AG04450 (cell line): ENCODE measurements around the gene DTD1. TPM values are rescaled to one million over a fixed set of nuclear protein-coding genes. Genes with fewer than 3 reads are reported as not detected.

Source experiments
- CTCF ChIA-PET: fragments of 300-600, 350-600 bp; formaldehyde crosslinking; extraction: SDS; loops from one replicate; lab custom pipeline; 2022; ENCODE audit warnings: antibody characterized with exemption, inconsistent platforms; lab: Charles Lee
- POLR2A ChIA-PET: fragments of 350-600 bp; formaldehyde crosslinking; extraction: SDS; loops from one replicate; lab custom pipeline; 2021; ENCODE audit warnings: antibody characterized with exemption, inconsistent platforms; lab: Yijun Ruan, JAX
- DNase-seq: peaks from one replicate; pipeline ENCODE4 v3.0.0-alpha.2; 2011; ENCODE audit warnings: low read depth, low spot score
- H3K27ac ChIP-seq: one replicate; pipeline ENCODE4 v1.5.1; 2012; ENCODE audit warnings: low read depth, low read length, control low read depth
- H3K27me3 ChIP-seq: one replicate; pipeline ENCODE4 v1.6.0; 2012; ENCODE audit warnings: low read length; ENCODE audit not compliant: control insufficient read depth, insufficient read depth
- H3K4me3 ChIP-seq: 2 replicates; pipeline ENCODE4 v1.5.1; 2011; ENCODE audit warnings: mild to moderate bottlenecking, low read depth, low read length, control low read depth
- H3K9me3 ChIP-seq: 2 replicates; pipeline ENCODE4 v1.5.1; 2012; ENCODE audit warnings: low read length; ENCODE audit not compliant: control insufficient read depth, insufficient read depth
- polyA plus RNA-seq: library from polyadenylated mRNA; depleted of rRNA; stranded (reverse); fragments of >200 nt; gene quantifications from 2 replicates; pipeline ENCODE4 v1.2.3, GENCODE V29; 2011
- TF ChIP-seq, protein P1 (sequence below): IDR thresholded peaks from 2 replicates; pipeline ENCODE4 v1.5.1; 2011; ENCODE audit warnings: low read depth, low read length, control low read depth, inconsistent platforms

DTD1 gene
- polyA plus RNA-seq, 1 experiment, result 50.0 TPM

DNA sequence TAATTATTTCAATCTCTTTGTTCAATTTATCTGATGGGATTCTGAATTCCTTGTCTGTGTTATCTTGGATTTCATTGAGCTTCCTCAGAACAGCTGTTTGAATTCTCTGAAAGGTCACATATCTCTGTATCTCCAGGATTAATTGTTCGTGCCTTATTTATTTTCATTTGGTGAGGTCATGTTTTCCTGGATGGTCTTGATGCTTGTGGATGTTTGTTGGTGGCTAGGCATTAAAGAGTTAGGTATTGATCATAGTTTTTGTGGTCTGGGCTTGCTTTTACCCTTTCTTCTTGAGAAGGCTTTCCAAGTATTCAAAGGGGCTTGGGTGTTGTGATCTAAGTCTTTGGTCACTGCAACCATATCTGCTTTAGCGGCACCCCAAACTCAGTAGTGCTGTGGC, 186.4 kb downstream of the DTD1 start:
- Histone ChIP-seq H3K27me3 (no peaks in the 10 kb centered on the region), H3K27ac (no peak overlapping the region), H3K9me3 (no peaks in the 10 kb centered on the region), H3K4me3 (no peak overlapping the region)
- ChIA-PET POLR2A (no interaction called here), CTCF (no interaction called here)
- no peak for DNase-seq
- TF ChIP-seq, protein P1, sequence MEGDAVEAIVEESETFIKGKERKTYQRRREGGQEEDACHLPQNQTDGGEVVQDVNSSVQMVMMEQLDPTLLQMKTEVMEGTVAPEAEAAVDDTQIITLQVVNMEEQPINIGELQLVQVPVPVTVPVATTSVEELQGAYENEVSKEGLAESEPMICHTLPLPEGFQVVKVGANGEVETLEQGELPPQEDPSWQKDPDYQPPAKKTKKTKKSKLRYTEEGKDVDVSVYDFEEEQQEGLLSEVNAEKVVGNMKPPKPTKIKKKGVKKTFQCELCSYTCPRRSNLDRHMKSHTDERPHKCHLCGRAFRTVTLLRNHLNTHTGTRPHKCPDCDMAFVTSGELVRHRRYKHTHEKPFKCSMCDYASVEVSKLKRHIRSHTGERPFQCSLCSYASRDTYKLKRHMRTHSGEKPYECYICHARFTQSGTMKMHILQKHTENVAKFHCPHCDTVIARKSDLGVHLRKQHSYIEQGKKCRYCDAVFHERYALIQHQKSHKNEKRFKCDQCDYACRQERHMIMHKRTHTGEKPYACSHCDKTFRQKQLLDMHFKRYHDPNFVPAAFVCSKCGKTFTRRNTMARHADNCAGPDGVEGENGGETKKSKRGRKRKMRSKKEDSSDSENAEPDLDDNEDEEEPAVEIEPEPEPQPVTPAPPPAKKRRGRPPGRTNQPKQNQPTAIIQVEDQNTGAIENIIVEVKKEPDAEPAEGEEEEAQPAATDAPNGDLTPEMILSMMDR, result no peak

DNA sequence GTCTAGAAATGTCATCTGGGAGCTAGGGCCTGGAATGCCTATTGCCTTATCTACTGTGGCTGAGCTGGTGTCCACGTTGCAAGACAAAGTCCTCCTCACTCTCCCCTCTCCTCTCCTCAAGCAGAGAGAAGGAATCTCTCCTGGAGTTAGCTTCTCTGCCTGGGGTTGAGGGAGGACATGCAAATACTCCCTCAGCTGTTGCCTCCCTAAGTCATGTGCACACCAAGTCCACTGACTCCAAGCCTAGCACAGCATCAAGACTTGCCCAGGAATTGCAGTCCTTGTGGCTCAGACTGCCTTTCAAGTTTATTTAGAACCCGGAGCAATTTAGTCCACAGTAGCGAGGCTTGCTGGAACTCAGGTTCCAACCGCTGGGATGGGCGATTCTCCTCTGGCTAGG, 187.8 kb downstream of the DTD1 start:
- DNase-seq, result no peak

DNA sequence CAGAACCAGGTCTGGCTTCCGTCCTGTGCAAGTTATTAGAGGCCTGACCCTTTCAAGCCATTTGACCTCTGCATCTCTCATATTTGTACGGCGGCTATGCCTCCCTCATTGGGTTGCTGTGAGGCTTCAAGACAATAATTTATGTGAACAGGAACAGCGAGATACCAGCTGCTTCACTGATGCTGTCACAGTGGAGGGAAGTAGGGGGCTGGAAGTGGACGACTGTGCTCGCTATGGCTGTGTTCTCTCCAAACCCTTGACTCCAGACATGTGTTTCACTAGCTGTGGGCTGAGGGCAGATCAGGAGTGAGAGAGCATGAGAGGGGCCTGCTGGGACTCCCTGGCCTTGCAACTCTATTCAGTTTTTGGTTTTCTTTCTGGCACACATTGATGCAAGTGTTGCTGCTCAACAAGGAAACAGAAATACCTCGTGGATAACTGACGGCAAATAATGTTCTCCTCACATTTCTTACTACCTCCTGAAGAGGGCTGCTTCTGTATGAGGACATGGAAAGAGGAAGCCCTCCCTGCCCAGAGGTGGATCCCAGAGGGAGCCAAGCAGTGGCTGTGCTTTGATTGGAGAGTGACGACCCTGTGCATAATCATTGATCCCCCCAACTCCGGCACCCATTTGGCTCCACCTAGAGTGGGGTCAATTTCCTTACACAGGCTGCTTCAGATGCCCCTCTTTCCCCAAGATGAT, 191.0 kb downstream of the DTD1 start:
- Histone ChIP-seq H3K27me3 (no peaks in the 10 kb centered on the region), H3K4me3 (no peak overlapping the region), H3K9me3 (no peaks in the 10 kb centered on the region), H3K27ac (no peak overlapping the region)
- POLR2A ChIA-PET, result no interaction called here
- TF ChIP-seq, protein P1, result no peak
- CTCF ChIA-PET, result no interaction called here
- DNase-seq, result no peak

More for the DNA sequence above, 187.8 kb downstream of the DTD1 start:
- ChIA-PET CTCF (no interaction called here), POLR2A (no interaction called here)
- H3K4me3 ChIP-seq, result no peak overlapping the region
- no peaks in the 10 kb centered on the region for H3K9me3 ChIP-seq
- H3K27ac ChIP-seq, result no peak overlapping the region
- no peaks in the 10 kb centered on the region for H3K27me3 ChIP-seq
- TF ChIP-seq, protein P1, result no peak

DNA sequence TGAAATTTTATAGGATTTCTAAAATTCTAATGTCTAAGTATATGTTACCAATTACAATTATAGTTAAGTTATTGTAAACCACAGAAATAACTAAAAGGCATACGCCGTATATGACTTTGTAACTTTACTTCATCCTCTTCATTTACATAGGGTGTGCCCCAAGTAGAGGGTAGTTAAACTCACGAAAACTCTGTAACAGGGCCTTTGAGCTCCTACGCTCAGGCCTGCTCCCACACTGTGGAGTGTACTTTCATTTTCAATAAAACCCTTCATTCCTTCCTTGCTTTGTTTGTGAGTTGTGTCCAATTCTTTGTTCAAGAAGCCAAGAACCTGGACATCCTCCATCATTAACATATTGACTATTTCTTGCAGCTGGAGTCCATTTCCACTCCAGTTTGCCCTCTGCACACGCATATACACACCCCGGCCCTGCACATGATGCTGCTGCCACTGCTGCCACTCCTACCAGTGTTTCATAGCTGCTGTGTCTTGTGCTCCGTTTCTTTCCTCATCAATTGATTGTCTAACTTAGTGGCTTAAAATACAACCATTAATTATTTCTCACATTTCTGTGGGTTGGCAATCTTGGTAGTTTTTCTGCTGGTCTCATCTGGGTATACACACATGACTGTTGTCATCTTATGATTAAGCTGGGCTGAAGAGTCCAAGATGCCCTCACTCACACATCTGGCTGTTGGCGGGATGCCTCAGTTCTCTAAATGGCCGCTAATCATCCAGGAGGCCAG, 192.7 kb downstream of the DTD1 start:
- Histone ChIP-seq H3K27me3 (peaks cover 4% of the 10 kb centered on the region), H3K27ac (no peak overlapping the region), H3K9me3 (no peaks in the 10 kb centered on the region), H3K4me3 (no peak overlapping the region)
- TF ChIP-seq, protein P1, result no peak
- no peak for DNase-seq
- ChIA-PET POLR2A (no interaction called here), CTCF (interaction anchor here (0.6 kb wide), 1 partner anchor 15 kb away, joined by 3 read pairs; no protein-coding TSS in a partner anchor)

DNA sequence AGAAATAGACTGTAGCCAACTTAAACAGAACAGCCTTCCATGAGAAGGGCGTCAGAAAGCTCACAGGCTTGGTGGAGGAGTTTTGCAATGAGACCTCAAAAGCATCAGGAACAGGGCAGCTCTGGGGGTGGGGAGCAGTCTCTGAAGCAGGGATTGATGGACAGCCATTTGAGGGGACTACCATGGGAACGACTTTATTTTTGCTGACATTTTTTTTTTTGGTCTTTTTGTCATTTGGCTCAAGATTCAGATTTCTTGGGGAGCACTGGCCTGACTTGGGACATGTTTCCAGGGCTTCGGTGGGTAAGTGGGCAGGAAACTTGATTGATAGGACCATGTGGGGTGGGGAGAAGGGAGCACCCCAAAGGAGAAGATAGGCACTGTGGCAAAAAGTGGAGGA, 193.7 kb downstream of the DTD1 start:
- TF ChIP-seq, protein P1, result no peak
- Histone ChIP-seq H3K27ac (no peak overlapping the region), H3K9me3 (no peaks in the 10 kb centered on the region), H3K27me3 (peaks cover 4% of the 10 kb centered on the region), H3K4me3 (no peak overlapping the region)
- CTCF ChIA-PET, result no interaction called here
- POLR2A ChIA-PET, result no interaction called here
- DNase-seq, result no peak
